ENCODE measurements around the gene TSKU.

TSKU gene

GRCh38 chr11:76807206-76807875, 24.2 kb downstream of the TSKU start:
- no peak for TF ChIP-seq MAX (IDR thresholded peaks at IDR 0.05)
- peak; percentile 75; the same call in 1 of the 2 replicates for TF ChIP-seq ZBTB7A (IDR thresholded peaks at IDR 0.05; ENCODE audit: low read depth)
- no peak for TF ChIP-seq TAF1 (IDR thresholded peaks at IDR 0.05; ENCODE audit: low read depth)
- peak; percentile 57 for TF ChIP-seq RAD21 (IDR thresholded peaks at IDR 0.05; ENCODE audit: low read depth)
- 0 out of 2 replicates have a peak, but pooled peaks have one; percentile 26 for TF ChIP-seq YY1 (IDR thresholded peaks at IDR 0.05; ENCODE audit: low read depth)
- no peak for TF ChIP-seq NFIC (IDR thresholded peaks at IDR 0.05)

GRCh38 chr11:76808171-76808570, 25.0 kb downstream of the TSKU start:
- no peak for TF ChIP-seq TCF12 (IDR thresholded peaks at IDR 0.05; ENCODE audit: low read depth)
- no peak for TF ChIP-seq CREB1 (IDR thresholded peaks at IDR 0.05; ENCODE audit: low read depth)
- TF ChIP-seq USF1 (IDR thresholded peaks at IDR 0.05), result no peak
- TF ChIP-seq NFIC (IDR thresholded peaks at IDR 0.05), result no peak
- no peak for TF ChIP-seq YY1 (IDR thresholded peaks at IDR 0.05; ENCODE audit: low read depth)
- no peak for TF ChIP-seq MAX (IDR thresholded peaks at IDR 0.05)
- no peak for TF ChIP-seq FOXM1 (IDR thresholded peaks at IDR 0.05; ENCODE audit: borderline replicate concordance, low read depth)
- TF ChIP-seq TAF1 (IDR thresholded peaks at IDR 0.05; ENCODE audit: low read depth), result no peak
- TF ChIP-seq CEBPB (IDR thresholded peaks at IDR 0.05), result no peak
- no peak for TF ChIP-seq ZBTB7A (IDR thresholded peaks at IDR 0.05; ENCODE audit: low read depth)
- TF ChIP-seq EGR1 (IDR thresholded peaks at IDR 0.05), result no peak
- no peak for TF ChIP-seq EP300 (IDR thresholded peaks at IDR 0.05; ENCODE audit: borderline replicate concordance)
- TF ChIP-seq TEAD4 (IDR thresholded peaks at IDR 0.05), result no peak
- TF ChIP-seq REST (IDR thresholded peaks at IDR 0.05; ENCODE audit: low read depth), result no peak
- no peak for TF ChIP-seq RAD21 (IDR thresholded peaks at IDR 0.05; ENCODE audit: low read depth)

- TF ChIP-seq EP300 (IDR thresholded peaks at IDR 0.05; ENCODE audit: borderline replicate concordance) (no peak), EGR1 (IDR thresholded peaks at IDR 0.05) (no peak), NFIC (IDR thresholded peaks at IDR 0.05) (no peak), REST (IDR thresholded peaks at IDR 0.05; ENCODE audit: low read depth) (no peak), ZBTB7A (IDR thresholded peaks at IDR 0.05; ENCODE audit: low read depth) (no peak), USF1 (IDR thresholded peaks at IDR 0.05) (no peak), FOXM1 (IDR thresholded peaks at IDR 0.05; ENCODE audit: borderline replicate concordance, low read depth) (no peak)
These were observed 25.8 kb downstream of the TSKU start for GRCh38 chr11:76808996-76809395.

- TF ChIP-seq RAD21 (IDR thresholded peaks at IDR 0.05; ENCODE audit: low read depth), result peak; percentile 58
- TF ChIP-seq TCF12 (IDR thresholded peaks at IDR 0.05; ENCODE audit: low read depth), result no peak
These were observed 27.1 kb downstream of the TSKU start for GRCh38 chr11:76810151-76810853.

GRCh38 chr11:76811259-76811658, 28.1 kb downstream of the TSKU start:
- TF ChIP-seq YY1 (IDR thresholded peaks at IDR 0.05; ENCODE audit: low read depth) (no peak), CEBPB (IDR thresholded peaks at IDR 0.05) (no peak), TEAD4 (IDR thresholded peaks at IDR 0.05) (no peak), USF1 (IDR thresholded peaks at IDR 0.05) (no peak), TAF1 (IDR thresholded peaks at IDR 0.05; ENCODE audit: low read depth) (no peak), FOXM1 (IDR thresholded peaks at IDR 0.05; ENCODE audit: borderline replicate concordance, low read depth) (no peak), RAD21 (IDR thresholded peaks at IDR 0.05; ENCODE audit: low read depth) (no peak), ZBTB7A (IDR thresholded peaks at IDR 0.05; ENCODE audit: low read depth) (no peak), CREB1 (IDR thresholded peaks at IDR 0.05; ENCODE audit: low read depth) (no peak), EP300 (IDR thresholded peaks at IDR 0.05; ENCODE audit: borderline replicate concordance) (no peak), EGR1 (IDR thresholded peaks at IDR 0.05) (no peak), MAX (IDR thresholded peaks at IDR 0.05) (no peak)
